NCI-H446 (cell line): ENCODE measurements around the gene ZNF653.
"Not testable (repeated sequence)": the region's sequence is repeated elsewhere in the genome, so short reads cannot be mapped to it uniquely, and the experiment has no call there.

Experiments
- DNase-seq, 2 experiments: peaks; one replicate each; lab custom pipeline; 2025; lab: John Stamatoyannopoulos, UW

ZNF653 gene

DNA sequence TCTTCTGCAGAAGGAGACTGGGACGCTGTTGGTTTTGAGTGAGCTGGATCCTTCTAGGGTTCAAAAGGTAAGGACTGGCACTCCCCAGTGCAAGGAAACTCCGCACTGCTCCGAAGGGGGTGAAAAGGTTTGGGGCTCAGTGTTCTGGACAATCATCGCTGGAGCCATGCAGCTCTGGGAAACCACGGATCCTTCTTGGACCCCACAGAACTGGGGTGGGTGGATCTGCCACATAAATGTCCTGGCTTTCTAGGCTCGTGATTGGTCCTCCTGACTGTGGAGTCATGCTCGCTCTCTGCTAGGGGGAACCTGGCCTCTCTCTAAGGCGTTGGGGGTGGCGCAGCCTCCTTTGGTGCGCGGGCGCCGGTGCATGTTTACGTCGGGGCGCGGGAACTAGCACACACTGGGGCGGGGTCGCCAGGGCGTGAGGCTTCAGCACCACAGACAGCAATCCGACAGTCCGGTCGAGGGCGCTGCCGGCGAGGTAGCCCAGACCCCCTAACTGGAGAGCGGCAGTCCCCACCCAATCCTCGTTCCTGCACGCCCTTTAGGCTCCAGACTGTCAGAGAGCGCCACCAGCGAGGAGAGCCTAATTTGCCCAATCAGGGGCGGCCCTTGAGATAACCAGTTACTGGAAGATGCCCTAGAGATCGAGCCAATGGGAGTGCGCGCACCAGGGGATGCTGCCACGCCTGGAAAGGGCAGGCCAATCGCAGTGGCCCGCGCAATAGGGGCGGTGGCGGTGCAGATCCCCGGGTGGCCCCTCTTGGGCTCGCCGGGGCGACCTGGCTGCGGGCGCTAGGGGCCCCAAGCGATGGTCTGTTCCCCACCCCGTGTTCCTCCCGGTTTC is 23.9 kb downstream of the ZNF653 start:
- peak; percentile 75 to 96 for DNase-seq

- peak in 1 of 2 experiments; percentile 79 for DNase-seq
These were observed 24.7 kb downstream of the ZNF653 start, which contains the start of gene ELAVL3 for GRCh38 chr19:11480715-11481533. Gene ELAVL3 (minus strand): TSS chr19:11481046. CDS start chr19:11480608, 438 bp downstream.

GRCh38 chr19:11479898-11480714 is 25.5 kb downstream of the ZNF653 start:
- DNase-seq: peak in 1 of 2 experiments; percentile 49

- peak in 1 of 2 experiments; percentile 34 for DNase-seq
These were observed 26.3 kb downstream of the ZNF653 start for GRCh38 chr19:11479090-11479897.

- DNase-seq: no peak
These were observed 27.2 kb downstream of the ZNF653 start for GRCh38 chr19:11478167-11479089.

DNA sequence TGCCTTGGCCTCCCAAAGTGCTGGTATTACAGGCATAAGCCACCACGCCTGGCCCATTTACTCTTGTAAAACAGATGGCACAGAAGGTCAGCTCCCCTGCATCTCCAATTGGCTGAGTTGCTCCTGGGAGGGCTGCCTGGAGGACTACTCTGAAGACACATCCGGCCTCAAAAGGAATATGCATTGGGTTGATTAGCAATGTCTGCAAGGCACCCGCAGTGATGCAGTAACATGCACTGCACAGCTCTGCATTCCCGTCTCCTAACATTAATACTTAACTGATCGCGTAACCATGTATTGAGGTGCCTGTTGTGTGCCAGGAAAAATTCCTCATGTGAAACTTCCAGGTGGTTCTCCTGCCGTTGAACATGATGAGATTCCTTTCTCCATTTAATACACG is 29.8 kb downstream of the ZNF653 start:
- DNase-seq: no peak

- not testable (repeated sequence) for DNase-seq
These were observed 30.3 kb downstream of the ZNF653 start for GRCh38 chr19:11475343-11475742.

DNA sequence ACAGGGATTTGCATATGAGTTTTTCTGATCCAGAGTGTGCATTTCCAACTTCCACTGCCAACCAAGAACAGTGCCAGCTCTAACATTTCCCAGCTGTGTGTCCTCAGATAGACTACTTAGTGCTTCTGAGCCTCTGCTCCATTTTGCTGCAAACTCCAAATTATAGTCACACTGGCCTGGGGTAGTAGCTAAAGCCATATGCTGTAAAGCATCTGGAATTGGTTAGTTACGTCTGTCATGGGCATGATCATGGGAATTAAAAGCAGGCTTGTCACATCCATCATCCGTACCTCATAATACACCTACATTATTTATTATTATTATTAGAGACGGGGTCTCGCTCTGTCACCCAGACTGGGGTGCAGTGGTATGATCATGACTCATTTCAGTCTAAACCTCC is 31.9 kb downstream of the ZNF653 start:
- no peak for DNase-seq

DNA sequence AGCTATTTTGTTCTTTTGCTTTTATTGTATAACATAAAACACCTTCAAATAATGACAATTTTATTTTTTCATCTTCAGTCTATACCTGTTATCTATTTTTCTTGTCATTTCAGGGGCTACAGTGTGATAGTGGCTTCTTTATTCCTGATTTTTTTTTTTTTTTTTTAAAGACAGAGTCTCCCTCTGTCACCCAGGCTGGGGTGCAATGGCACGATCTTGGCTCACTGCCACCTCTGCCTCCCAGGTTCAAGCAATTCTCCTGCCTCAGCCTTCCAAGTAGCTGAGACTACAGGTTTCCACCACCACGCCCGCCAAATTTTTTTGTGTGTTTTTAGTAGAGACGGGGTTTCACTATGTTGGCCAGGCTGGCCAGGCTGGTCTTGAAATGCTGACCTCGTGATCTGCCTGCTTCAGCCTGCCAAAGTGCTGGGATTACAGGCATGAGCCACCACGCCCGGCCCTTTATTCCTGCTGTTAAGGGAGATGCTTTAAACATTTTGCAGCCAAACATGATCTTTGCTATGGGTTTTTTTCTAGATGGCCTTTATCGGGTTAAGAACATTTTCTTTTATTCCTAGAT is 37.3 kb downstream of the ZNF653 start:
- DNase-seq: not testable (repeated sequence)

- DNase-seq: no peak
These were observed 40.0 kb downstream of the ZNF653 start for GRCh38 chr19:11465600-11465999.

DNA sequence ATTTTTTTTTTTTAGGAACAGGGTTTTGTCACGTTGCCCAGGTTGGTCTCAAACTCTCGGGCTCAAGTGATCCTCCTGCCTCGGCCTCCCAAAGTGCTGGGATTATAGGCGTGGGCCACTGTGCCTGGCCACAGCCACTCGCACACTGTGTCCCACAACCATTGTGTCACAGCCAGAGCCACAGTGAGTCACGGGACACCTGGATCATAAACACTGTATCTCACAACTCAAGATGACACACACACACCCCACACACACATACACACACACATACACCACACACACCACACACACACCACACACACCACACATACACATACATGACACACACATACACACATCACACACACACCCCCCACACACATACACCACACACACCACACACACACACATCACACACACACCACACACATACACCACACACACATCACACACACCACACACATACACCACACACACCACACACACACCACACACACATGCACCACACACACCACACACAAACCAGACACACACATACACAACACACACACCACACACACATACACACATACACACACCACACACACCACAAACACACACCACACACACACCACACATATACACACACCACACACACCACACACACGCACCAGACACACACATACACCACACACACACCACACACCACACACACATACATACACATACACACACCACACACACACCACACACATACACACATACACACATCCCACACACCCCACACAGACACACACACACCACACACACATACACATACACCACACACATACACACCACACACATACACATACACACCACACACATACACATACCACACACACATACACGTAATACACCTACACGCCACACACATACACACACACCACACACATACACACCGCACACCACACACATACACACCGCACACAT is 41.0 kb downstream of the ZNF653 start:
- no peak for DNase-seq

GRCh38 chr19:11463391-11463790 is 42.2 kb downstream of the ZNF653 start:
- no peak for DNase-seq

DNA sequence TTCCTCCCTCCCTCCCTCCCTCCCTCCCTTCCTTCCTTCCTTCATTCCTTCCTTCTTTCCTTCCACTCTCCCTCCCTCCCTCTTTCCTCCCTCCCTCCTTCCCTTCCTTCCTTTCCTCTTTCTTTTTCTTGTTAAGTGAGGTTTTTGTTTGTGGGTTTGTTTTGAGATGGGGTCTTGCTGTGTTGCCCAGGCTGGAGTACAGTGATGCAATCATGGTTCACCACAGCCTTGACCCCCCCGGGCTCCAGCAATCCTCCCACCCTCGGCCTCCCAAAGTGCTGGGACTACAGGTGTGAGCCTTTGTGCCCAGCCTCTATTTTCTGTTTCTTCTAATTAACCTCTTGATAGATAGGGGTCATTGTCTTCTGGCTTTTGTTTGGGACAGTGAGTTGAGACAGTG is 44.2 kb downstream of the ZNF653 start:
- DNase-seq: no peak

DNA sequence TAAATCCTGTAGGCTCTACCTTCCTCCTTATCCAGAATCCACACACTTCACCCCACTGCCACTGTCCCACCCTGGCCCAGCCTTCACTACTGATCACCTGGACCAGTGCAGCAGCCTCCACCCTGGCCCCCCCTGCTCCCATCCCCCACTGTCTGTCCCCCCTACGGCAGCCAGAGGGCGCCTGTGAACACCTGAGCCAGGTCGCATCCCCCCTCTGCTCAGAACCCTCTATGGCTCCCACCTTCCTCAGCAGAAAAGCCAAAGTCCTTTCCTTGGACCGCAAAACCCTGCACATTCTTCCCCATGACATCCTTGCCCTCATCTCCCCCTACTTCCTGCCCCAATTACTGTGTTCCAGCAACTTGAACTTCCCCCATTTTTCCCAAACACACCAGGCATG is 45.4 kb downstream of the ZNF653 start:
- no peak for DNase-seq

DNA sequence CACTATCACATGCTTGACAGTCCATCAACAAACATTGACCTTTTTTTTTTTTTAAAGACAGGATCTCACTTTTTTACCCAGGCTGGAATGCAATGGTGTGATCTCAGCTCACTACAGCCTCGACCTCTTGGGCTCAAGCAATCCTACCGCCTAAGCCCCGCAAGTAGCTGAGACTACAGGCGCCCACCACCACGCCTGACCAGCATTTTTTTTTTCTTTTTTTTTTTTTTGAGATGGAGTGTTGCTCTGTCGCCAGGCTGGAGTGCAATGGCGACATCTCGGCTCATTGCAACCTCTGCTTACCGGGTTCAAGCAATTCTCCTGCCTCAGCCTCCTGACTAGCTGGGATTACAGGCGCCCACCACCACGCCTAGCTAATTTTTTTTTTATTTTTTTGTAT is 46.7 kb downstream of the ZNF653 start:
- not testable (repeated sequence) for DNase-seq

GRCh38 chr19:11458236-11458900 is 47.3 kb downstream of the ZNF653 start:
- DNase-seq: no peak

- DNase-seq: no peak
These were observed 47.8 kb downstream of the ZNF653 start for GRCh38 chr19:11457831-11458230.

DNA sequence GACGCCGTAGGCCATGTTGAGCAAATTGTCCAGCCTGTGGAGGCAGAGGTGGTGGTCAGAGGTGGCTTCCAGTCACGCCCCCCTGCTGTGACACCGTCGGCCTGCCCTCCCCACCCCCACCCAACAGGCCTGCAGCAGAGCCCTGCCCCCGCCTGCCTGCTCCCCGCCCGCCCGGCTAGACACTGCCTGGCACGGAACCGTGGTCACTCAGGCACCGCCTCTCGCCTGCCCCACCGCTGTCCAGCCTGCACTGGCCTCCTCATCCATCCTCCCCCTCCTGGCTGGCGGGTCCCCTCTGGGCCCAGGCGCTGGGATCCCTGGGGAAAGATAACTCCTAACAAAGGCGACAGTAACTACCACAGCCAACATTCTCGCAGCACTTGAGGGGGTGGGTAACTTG is 48.5 kb downstream of the ZNF653 start:
- no peak for DNase-seq
